ENCODE data around the gene DNAH17.

DNAH17 gene

DNA sequence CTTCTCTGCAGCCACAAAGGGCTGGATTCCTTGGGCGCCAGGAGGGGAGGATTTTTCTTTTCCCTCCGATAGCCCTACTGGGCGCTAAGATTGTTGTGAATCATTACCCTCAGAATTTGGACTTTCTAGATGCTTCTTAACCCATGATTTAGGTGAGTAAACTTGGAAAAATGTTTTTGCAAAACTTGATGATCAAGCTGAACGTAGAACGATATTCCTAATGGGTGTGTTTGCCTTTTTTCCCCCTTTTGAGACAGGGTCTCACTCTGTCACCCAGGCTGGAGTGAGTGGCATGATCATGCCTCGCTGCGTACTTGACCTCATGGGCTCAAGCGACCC lies 155.0 kb downstream of the DNAH17 start:
- DNase-seq (ENCODE audit: low read depth): no peak
- no peak for TF ChIP-seq CTCF (conservative IDR thresholded peaks at IDR 0.05; ENCODE audit: low read length)
- no peak overlapping the region for H3K4me3 ChIP-seq (ENCODE audit: low read length)

DNA sequence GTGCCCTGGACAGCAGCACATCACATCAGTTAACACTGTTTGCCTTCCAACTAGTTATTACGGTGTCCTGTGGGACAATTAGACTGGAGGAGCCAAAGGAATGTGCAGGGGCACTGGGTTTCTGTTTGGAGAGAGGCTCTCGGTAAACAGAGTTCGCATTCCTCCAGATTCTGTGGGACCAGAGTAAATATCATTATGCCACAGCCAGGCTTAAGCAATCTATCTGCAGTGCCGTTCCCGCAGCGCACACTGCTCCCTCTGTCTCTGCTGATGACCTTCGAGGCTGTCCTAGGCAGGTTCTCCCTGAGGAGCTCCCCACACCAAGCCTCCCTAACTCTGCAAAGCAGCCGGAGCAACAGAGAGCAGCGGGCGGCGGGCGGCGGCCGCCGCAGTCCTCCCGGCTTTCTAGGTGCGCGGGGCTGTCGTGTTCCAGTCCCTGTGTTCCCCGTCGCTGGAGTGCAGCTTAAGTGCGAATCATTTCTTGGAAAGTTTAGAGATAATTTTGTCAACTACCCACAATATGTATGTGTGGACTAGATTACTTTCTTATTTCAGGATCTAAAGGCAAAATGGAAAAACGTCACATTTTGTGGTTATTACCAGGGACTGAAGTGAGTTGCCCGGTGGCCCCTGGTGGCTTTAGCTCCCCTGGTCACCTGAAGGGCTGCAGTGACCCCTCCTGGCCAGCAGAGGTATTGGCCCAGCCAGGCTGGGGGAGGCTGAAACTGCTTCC lies 155.5 kb downstream of the DNAH17 start:
- peak; percentile 67 for DNase-seq (ENCODE audit: low read depth)
- peak; percentile 99 for TF ChIP-seq CTCF (conservative IDR thresholded peaks at IDR 0.05; ENCODE audit: low read length)
- H3K4me3 ChIP-seq (ENCODE audit: low read length): no peak overlapping the region

DNA sequence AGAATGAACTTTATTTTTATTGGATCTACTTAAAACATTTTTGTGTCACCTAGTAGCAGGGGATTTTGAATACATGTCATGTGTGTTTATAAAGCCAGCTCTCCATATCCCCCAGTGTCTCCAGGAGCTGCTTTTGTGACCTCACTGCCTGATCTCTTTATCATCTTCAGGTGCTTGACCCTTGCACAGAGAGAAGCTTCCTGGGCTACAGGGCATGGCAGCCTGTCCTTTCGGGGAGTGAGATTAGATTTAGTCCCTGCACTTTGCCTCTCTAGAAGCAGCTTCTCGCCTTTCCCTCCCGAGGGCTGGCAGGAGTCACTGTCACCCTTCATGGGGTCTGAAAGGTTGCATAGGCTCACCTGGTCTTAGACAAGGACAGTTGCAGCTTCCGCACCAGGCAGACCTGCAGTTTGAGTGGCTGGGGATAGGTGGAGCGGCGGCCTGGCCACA lies 156.1 kb downstream of the DNAH17 start:
- no peak for TF ChIP-seq CTCF (conservative IDR thresholded peaks at IDR 0.05; ENCODE audit: low read length)
- no peak overlapping the region for H3K4me3 ChIP-seq (ENCODE audit: low read length)
- DNase-seq (ENCODE audit: low read depth): no peak

DNA sequence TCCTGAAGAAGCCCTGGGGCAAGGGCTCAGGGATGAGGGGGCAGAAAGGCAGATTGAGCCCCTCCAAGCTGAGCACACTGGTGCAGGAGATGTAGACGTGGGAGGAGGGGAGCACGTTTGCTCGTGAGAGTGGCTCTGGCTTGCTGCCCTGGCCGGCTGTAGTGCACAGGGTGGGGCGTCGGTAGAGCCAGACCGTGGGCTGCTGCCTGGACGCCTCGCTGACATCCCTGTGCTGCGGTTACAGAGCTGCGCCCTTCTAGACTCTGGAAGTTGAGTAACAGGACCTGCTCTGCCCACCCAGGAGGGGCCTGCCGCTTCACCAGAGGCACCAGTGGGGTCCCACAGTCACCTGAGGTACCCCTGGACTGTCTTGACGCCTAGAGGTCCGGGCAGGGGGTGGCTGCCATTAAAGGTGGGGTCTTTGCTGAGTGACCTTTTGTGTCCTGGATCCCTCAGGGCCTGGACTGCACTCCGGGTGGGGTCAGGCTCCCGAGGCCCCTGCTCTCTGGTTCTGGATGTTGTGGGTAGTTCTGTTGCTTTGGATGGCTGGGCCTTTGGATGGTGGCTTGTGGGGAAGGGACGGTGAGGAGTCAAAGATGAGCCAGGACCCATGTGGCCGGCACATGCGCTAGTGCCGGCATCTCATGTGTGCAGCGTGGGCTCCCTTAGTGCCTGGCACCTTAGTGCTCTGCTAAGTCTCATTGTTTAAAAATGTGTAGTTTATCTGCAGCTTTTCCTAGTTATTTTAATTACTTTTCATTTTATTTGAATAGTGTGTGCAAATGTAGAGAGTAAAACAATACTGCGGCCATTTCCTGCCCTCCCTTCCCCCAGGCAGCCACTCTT lies 157.0 kb downstream of the DNAH17 start:
- H3K4me3 ChIP-seq (ENCODE audit: low read length): no peak overlapping the region
- TF ChIP-seq CTCF (conservative IDR thresholded peaks at IDR 0.05; ENCODE audit: low read length): no peak
- peak; percentile 65 for DNase-seq (ENCODE audit: low read depth)

DNA sequence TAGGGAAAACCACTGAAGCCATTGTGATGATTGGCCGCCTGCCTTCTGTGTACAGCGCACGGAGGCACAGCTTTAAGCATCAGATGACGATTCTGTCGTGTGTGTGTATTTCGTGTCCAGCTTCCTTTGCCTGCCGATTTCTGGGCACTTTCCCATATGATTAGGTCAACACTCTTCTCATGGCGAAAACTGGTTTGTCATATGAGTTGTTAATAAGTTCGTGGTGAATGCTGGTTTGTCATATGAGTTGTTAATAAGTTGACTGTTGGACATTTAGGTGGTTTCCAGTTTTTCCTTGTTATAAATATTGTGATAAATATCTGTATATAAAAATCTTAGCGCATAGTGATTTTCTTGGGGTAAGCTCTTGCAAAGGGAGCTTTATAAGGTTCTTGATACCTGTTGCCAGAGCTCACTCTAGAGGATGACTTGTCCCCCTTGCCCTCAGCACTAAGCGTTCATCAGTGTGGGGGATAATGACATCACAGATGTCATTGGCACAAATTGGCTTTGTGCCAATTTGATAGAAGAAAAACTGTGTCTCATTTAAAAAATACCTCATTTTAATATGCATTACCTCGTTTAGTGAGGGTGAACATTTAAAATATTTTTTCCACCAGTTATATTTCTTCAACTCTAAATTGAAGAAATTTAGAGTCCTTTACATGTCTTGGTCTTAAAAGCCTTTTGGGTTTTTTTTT lies 158.7 kb downstream of the DNAH17 start:
- TF ChIP-seq CTCF (conservative IDR thresholded peaks at IDR 0.05; ENCODE audit: low read length): no peak
- H3K4me3 ChIP-seq (ENCODE audit: low read length): no peak overlapping the region
- DNase-seq (ENCODE audit: low read depth): no peak

GRCh38 chr17:78417531-78417909 lies 159.7 kb downstream of the DNAH17 start:
- DNase-seq (ENCODE audit: low read depth): no peak
- H3K4me3 ChIP-seq (ENCODE audit: low read length): no peak overlapping the region
- TF ChIP-seq CTCF (conservative IDR thresholded peaks at IDR 0.05; ENCODE audit: low read length): no peak

All from AG10803 (cell line).